ENCODE data around the gene MACROD1. TPM values are rescaled to one million over a fixed set of nuclear protein-coding genes. Genes with fewer than 3 reads are reported as not detected.
"Not testable (repeated sequence)": the region's sequence is repeated elsewhere in the genome, so short reads cannot be mapped to it uniquely, and the experiment has no call there.

Gene MACROD1
- total RNA-seq, 4 donors from 2014 or later, result 30.6 to 45.0 (median 35.0) TPM

- no peak overlapping the region for H3K27ac ChIP-seq
- TF ChIP-seq POLR2A (IDR thresholded peaks at IDR 0.05) (no peak), CTCF (IDR thresholded peaks at IDR 0.05) (no peak), EP300 (IDR thresholded peaks at IDR 0.05) (no peak)
Measured at GRCh38 chr11:63966444-63966843, 199.5 kb downstream of the MACROD1 start.

GRCh38 chr11:63963895-63964294 lies 202.0 kb downstream of the MACROD1 start:
- 93 to 94% methylated on average over 4 of the region's 4 CpGs for WGBS, 2 donors
- peaks cover 0 to 15% of the 10 kb centered on the region in 2 donors for H3K27me3 ChIP-seq
- H3K36me3 ChIP-seq; H3K4me3 ChIP-seq; H3K9me3 ChIP-seq; H3K4me1 ChIP-seq; DNase-seq (ENCODE audit: low spot score in 2 of 2); H3K27ac ChIP-seq: not testable (repeated sequence)

More at GRCh38 chr11:63966444-63966843, 199.5 kb downstream of the MACROD1 start:
- WGBS, 2 donors, result 93 to 96% methylated on average over 1 of the region's 1 CpG
- Histone ChIP-seq H3K4me3 (no peak overlapping the region), H3K4me1 (peaks cover 0 to 3% (median 0%) of the 10 kb centered on the region in 4 donors), H3K9me3 (no peaks in the 10 kb centered on the region), H3K27me3 (peaks cover 0 to 30% of the 10 kb centered on the region in 2 donors), H3K36me3 (no peaks in the 10 kb centered on the region)
- DNase-seq (ENCODE audit: low spot score in 2 of 2), result no peak

GRCh38 chr11:63961608-63962412 lies 204.1 kb downstream of the MACROD1 start:
- WGBS, 2 donors, result 37 to 39% methylated on average over 14 to 16 of the region's 19 CpGs
- Histone ChIP-seq H3K27me3 (peaks cover 0 to 11% of the 10 kb centered on the region in 2 donors), H3K9me3 (no peaks in the 10 kb centered on the region), H3K4me1 (peaks cover 0 to 3% (median 0%) of the 10 kb centered on the region in 4 donors), H3K36me3 (peaks cover 0 to 7% (median 0%) of the 10 kb centered on the region in 3 donors), H3K27ac (no peak overlapping the region), H3K4me3 (no peak overlapping the region)
- no peak for DNase-seq (ENCODE audit: low spot score in 2 of 2)
- TF ChIP-seq CTCF (IDR thresholded peaks at IDR 0.05), result no peak
- no peak for TF ChIP-seq POLR2A (IDR thresholded peaks at IDR 0.05)
- no peak for TF ChIP-seq EP300 (IDR thresholded peaks at IDR 0.05)

GRCh38 chr11:63958008-63958407 lies 207.9 kb downstream of the MACROD1 start:
- Histone ChIP-seq H3K27me3 (peaks cover 0 to 4% of the 10 kb centered on the region in 2 donors), H3K36me3 (peaks cover 0 to 41% (median 8%) of the 10 kb centered on the region in 3 donors), H3K27ac (no peak overlapping the region), H3K4me3 (no peak overlapping the region), H3K9me3 (no peaks in the 10 kb centered on the region), H3K4me1 (peaks cover 0 to 3% (median 0%) of the 10 kb centered on the region in 4 donors)
- 81 to 83% methylated on average over 3 to 5 of the region's 5 CpGs for WGBS, 2 donors
- DNase-seq (ENCODE audit: low spot score in 2 of 2), result no peak
- TF ChIP-seq POLR2A (IDR thresholded peaks at IDR 0.05), result no peak

- TF ChIP-seq POLR2A (IDR thresholded peaks at IDR 0.05), result no peak
- no peak for TF ChIP-seq EP300 (IDR thresholded peaks at IDR 0.05)
- no peak for TF ChIP-seq CTCF (IDR thresholded peaks at IDR 0.05)
- WGBS, 2 donors, result 96 to 100% methylated on average over 4 of the region's 4 CpGs
- Histone ChIP-seq H3K27me3 (no peaks in the 10 kb centered on the region), H3K4me3 (no peak overlapping the region), H3K4me1 (no peaks in the 10 kb centered on the region), H3K9me3 (no peaks in the 10 kb centered on the region), H3K27ac (no peak overlapping the region), H3K36me3 (peaks cover 0 to 63% (median 8%) of the 10 kb centered on the region in 3 donors)
- no peak for DNase-seq (ENCODE audit: low spot score in 2 of 2)
Measured at GRCh38 chr11:63952570-63952969, 213.3 kb downstream of the MACROD1 start.

- no peak for TF ChIP-seq CTCF (IDR thresholded peaks at IDR 0.05)
- TF ChIP-seq POLR2A (IDR thresholded peaks at IDR 0.05), result no peak
- no peak for TF ChIP-seq EP300 (IDR thresholded peaks at IDR 0.05)
- Histone ChIP-seq H3K9me3 (no peaks in the 10 kb centered on the region), H3K27ac (no peak overlapping the region), H3K4me3 (no peak overlapping the region), H3K27me3 (no peaks in the 10 kb centered on the region), H3K4me1 (no peaks in the 10 kb centered on the region), H3K36me3 (peaks cover 0 to 64% (median 8%) of the 10 kb centered on the region in 3 donors)
- no peak for DNase-seq (ENCODE audit: low spot score in 2 of 2)
- WGBS, 2 donors, result 76 to 78% methylated on average over 20 of the region's 20 CpGs
Measured at GRCh38 chr11:63951779-63952536, 214.0 kb downstream of the MACROD1 start.
